Ovary (tissue), 10 donors: Measurements from ENCODE around the gene TDO2. TPM values are rescaled to one million over a fixed set of nuclear protein-coding genes. Genes with fewer than 3 reads are reported as not detected.

Experiments used
- DNase-seq, 5 donors: peaks; one replicate each; pipeline ENCODE4 v3.0.0-alpha.2; 2019 to 2020
- H3K27ac ChIP-seq, 2 donors: fragments of 200-600 bp; one replicate each; pipeline versions ENCODE4 v1.5.1 to v1.8.0; 2019 to 2022
- H3K27me3 ChIP-seq: fragments of 200-600 bp; one replicate; pipeline ENCODE4 v1.8.0; 2022
- H3K36me3 ChIP-seq: fragments of 200-600 bp; sonication (generic); one replicate; pipeline ENCODE4 v1.5.1; 2019
- H3K4me1 ChIP-seq: one replicate; pipeline ENCODE4 v1.8.1; 2013; ENCODE audit warnings: mild to moderate bottlenecking, moderate library complexity; ENCODE audit not compliant: insufficient read depth
- H3K4me3 ChIP-seq: fragments of 200-600 bp; sonication (generic); one replicate; pipeline ENCODE4 v1.5.1; 2017
- H3K9me3 ChIP-seq, 2 donors: fragments of 200-600 bp in 1 of 2; sonication (generic) in 1 of 2; one replicate each; pipeline versions ENCODE4 v1.5.1 to v1.8.1; 2013 to 2019; ENCODE audit warnings: mild to moderate bottlenecking in 1 of 2, moderate library complexity in 1 of 2
- CTCF ChIP-seq, 3 donors: fragments of 450-650 bp in 2 of 3; fragments of 200-600 bp in 1 of 3; IDR thresholded peaks; one replicate each; pipeline versions ENCODE4 v1.5.1 to v1.8.0; 2016 to 2022; ENCODE audit warnings: antibody characterized with exemption in 3 of 3, mild to moderate bottlenecking in 1 of 3
- EP300 ChIP-seq: sonication (generic); formaldehyde crosslinking; IDR thresholded peaks from one replicate; pipeline ENCODE4 v1.6.1; 2017; ENCODE audit warnings: antibody characterized with exemption
- POLR2A ChIP-seq: fragments of 450-650 bp; IDR thresholded peaks from one replicate; pipeline ENCODE4 v1.6.1; 2017; ENCODE audit warnings: antibody characterized with exemption, mild to moderate bottlenecking, moderate library complexity
- WGBS, 3 donors: extraction: QIAGEN DNeasy Blood & Tissue Kit in 1 of 3; methylation state at CpG; one replicate each; pipeline versions ENCODE4 v1.1.5 to v1.1.7; 2013 to 2017; 5-methylcytosine and 5-hydroxymethylcytosine counted together
- intact Hi-C, 4 donors: fragments of 100-400 bp; cut with DNase I; formaldehyde crosslinking; loops; one replicate each; pipeline versions ENCODE4 v1.11.0 to v1.15.1; 2022 to 2023
- long read RNA-seq, 3 donors: library from polyadenylated mRNA in 2 of 3; unstranded in 2 of 3; transcript quantifications; one replicate each; pipeline ENCODE4 v2.0.0 and lab custom pipeline, GENCODE V29; 2021 to 2026
- polyA plus RNA-seq, 2 donors: library from polyadenylated mRNA; stranded (reverse); fragments of 200-250 nt in 1 of 2; fragments of 350-450 nt in 1 of 2; fragmentation: Illumina TruSeq in 1 of 2; extraction: RNeasy Lipid Tissue Mini Kit (QIAGEN cat#74804) in 1 of 2; gene quantifications; one replicate each; pipeline ENCODE4 v1.2.3, GENCODE V29; 2013 to 2014
- total RNA-seq, 7 donors: library from RNA; depleted of rRNA in 2 of 7; stranded (reverse); fragments of >200 nt in 2 of 7; fragmentation: NEBNext Ultra II Directional in 3 of 7; extraction: Animal tissue kit (Norgen Biotek cat#: 25700) in 3 of 7; gene quantifications; one replicate each; pipeline versions ENCODE4 v1.1.0 to v1.2.4, GENCODE V29; 2016 to 2023
- donor health status: DM: no; HTN: no; CAD: no; lungs with moderate emphysema.
- donor health status: DM: no; HTN: no; CAD: no.
- donor health status: Bipolar disorder and iron deficiency.
- donor health status: DM: yes; HTN: yes; CAD: no.
- donor health status: DM: no; HTN: no; CAD: no.
- donor health status: DM: yes; HTN: yes; CAD: no.

Gene TDO2
- total RNA-seq, result under 1 TPM in 4 of 7 donors, not detected in 3; 0.43 to 0.69 (median 0.61) TPM
- 1 to 10 TPM in 1 of 2 donors, under 1 TPM in 1; 0.08 to 2.5 TPM for polyA plus RNA-seq
- long read RNA-seq, donor 1, partial matches to known transcripts, result 0 of 2 reads
- long read RNA-seq, donor 1, other reads (novel, unspliced or antisense), result 0 of 2 reads
- long read RNA-seq, donor 2, result 0 reads
- long read RNA-seq, donor 3, partial matches to known transcripts, result 0 of 1 reads
- long read RNA-seq, donor 3, other reads (novel, unspliced or antisense), result 0 of 1 reads

GRCh38 chr4:155903453-155903852, at the start of gene TDO2:
Gene TDO2 (plus strand): TSS chr4:155903696. CDS start chr4:155903759, 63 bp downstream.
- no peaks in the 10 kb centered on the region for H3K4me1 ChIP-seq
- H3K9me3 ChIP-seq, result no peaks in the 10 kb centered on the region
- TF ChIP-seq EP300, result no peak
- TF ChIP-seq POLR2A, result no peak
- no peak for TF ChIP-seq CTCF (IDR thresholded peaks at IDR 0.05)
- no peak within 1 kb of the TSS for H3K27ac ChIP-seq
- H3K27me3 ChIP-seq, result no peaks in the 10 kb centered on the region
- intact Hi-C loops, result no loop called here
- H3K4me3 ChIP-seq, result no peak within 1 kb of the TSS
- H3K36me3 ChIP-seq, result no peaks in the 10 kb centered on the region
- no peak for DNase-seq
- 22 to 48% (median 44%) methylated on average over 1 of the region's 1 CpG for WGBS, 3 donors

- TF ChIP-seq POLR2A (no peak), EP300 (no peak), CTCF (IDR thresholded peaks at IDR 0.05) (no peak)
- 82 to 84% (median 84%) methylated on average over 6 of the region's 6 CpGs for WGBS, 3 donors
- H3K27me3 ChIP-seq, result no peaks in the 10 kb centered on the region
- no peaks in the 10 kb centered on the region for H3K4me1 ChIP-seq
- no peak for DNase-seq
- H3K4me3 ChIP-seq, result no peak overlapping the region
- no peaks in the 10 kb centered on the region for H3K9me3 ChIP-seq
- intact Hi-C loops, result no loop called here
- no peak overlapping the region for H3K27ac ChIP-seq
- no peaks in the 10 kb centered on the region for H3K36me3 ChIP-seq
These were observed 48.8 kb upstream of the TDO2 start for GRCh38 chr4:155854582-155855226.

GRCh38 chr4:155855897-155856296, 47.6 kb upstream of the TDO2 start:
- 73 to 82% (median 76%) methylated on average over 2 of the region's 2 CpGs for WGBS, 3 donors
- Histone ChIP-seq H3K27ac (no peak overlapping the region), H3K27me3 (no peaks in the 10 kb centered on the region), H3K9me3 (no peaks in the 10 kb centered on the region), H3K4me3 (no peak overlapping the region), H3K4me1 (no peaks in the 10 kb centered on the region), H3K36me3 (no peaks in the 10 kb centered on the region)
- intact Hi-C loops, result no loop called here
- no peak for TF ChIP-seq EP300
- no peak for TF ChIP-seq CTCF (IDR thresholded peaks at IDR 0.05)
- no peak for TF ChIP-seq POLR2A
- DNase-seq, result no peak

GRCh38 chr4:155866177-155866576, 37.3 kb upstream of the TDO2 start, which contains the start of gene ASIC5:
Gene ASIC5 (minus strand): TSS chr4:155866277. CDS start chr4:155866226, 51 bp downstream.
- WGBS, 3 donors, result 0 to 2% (median 1%) methylated on average over 1 of the region's 1 CpG
- Histone ChIP-seq H3K4me1 (no peaks in the 10 kb centered on the region), H3K27ac (no peak within 1 kb of the TSS), H3K4me3 (no peak within 1 kb of the TSS), H3K9me3 (no peaks in the 10 kb centered on the region), H3K27me3 (no peaks in the 10 kb centered on the region), H3K36me3 (no peaks in the 10 kb centered on the region)
- intact Hi-C loops, result no loop called here
- DNase-seq, result no peak
- TF ChIP-seq CTCF (IDR thresholded peaks at IDR 0.05), result no peak
- TF ChIP-seq POLR2A, result no peak
- TF ChIP-seq EP300, result no peak
